Astrocyte (in vitro differentiated cells and primary cell): ENCODE data around the gene GPR137. TPM values are rescaled to one million over a fixed set of nuclear protein-coding genes. Genes with fewer than 3 reads are reported as not detected.
"Not testable (repeated sequence)": the region's sequence is repeated elsewhere in the genome, so short reads cannot be mapped to it uniquely, and the experiment has no call there.

Experiments
- DNase-seq: peaks from one replicate; pipeline ENCODE4 v3.0.0-alpha.2; 2010; ENCODE audit warnings: low read depth
- FAIRE-seq: peaks from 2 replicates; lab custom pipeline; 2011; peaks lifted over from hg19 to GRCh38; lab: Jason Lieb, UNC
- H2AFZ ChIP-seq: 2 replicates; pipeline ENCODE4 v1.6.0; 2012; ENCODE audit warnings: low read depth, low read length, inconsistent platforms
- H3K27ac ChIP-seq: 2 replicates; pipeline ENCODE4 v1.5.1; 2011; ENCODE audit warnings: low read depth, low read length, inconsistent platforms
- H3K27me3 ChIP-seq: 2 replicates; pipeline ENCODE4 v1.6.0; 2011; ENCODE audit warnings: low read length, inconsistent platforms; ENCODE audit not compliant: insufficient read depth
- H3K36me3 ChIP-seq: 2 replicates; pipeline ENCODE4 v1.5.1; 2011; ENCODE audit warnings: low read length, inconsistent platforms; ENCODE audit not compliant: insufficient read depth
- H3K4me1 ChIP-seq: 2 replicates; pipeline ENCODE4 v1.5.1; 2011; ENCODE audit warnings: low read length, inconsistent platforms; ENCODE audit not compliant: insufficient read depth
- H3K4me2 ChIP-seq: 2 replicates; pipeline ENCODE4 v1.6.0; 2012; ENCODE audit warnings: low read length, inconsistent platforms
- H3K4me3 ChIP-seq: 2 replicates; pipeline ENCODE4 v1.5.1; 2011; ENCODE audit warnings: low read depth, mild to moderate bottlenecking, low read length, inconsistent platforms; ENCODE audit not compliant: insufficient read depth
- H3K79me2 ChIP-seq: 2 replicates; pipeline ENCODE4 v1.6.0; 2012; ENCODE audit warnings: mild to moderate bottlenecking, low read length, inconsistent platforms; ENCODE audit not compliant: insufficient read depth
- H3K9ac ChIP-seq: 2 replicates; pipeline ENCODE4 v1.6.0; 2012; ENCODE audit warnings: mild to moderate bottlenecking, low read length, inconsistent platforms
- H3K9me3 ChIP-seq: 2 replicates; pipeline ENCODE4 v1.5.1; 2012; ENCODE audit warnings: low read depth, mild to moderate bottlenecking, low read length, inconsistent platforms; ENCODE audit not compliant: insufficient read depth
- H4K20me1 ChIP-seq: 2 replicates; pipeline ENCODE4 v1.6.0; 2012; ENCODE audit warnings: low read length, inconsistent platforms; ENCODE audit not compliant: insufficient read depth
- H3K27ac Mint-ChIP-seq: one replicate; pipeline ENCODE4 v1.8.0; 2021; ENCODE audit warnings: mild to moderate bottlenecking, mixed read lengths; ENCODE audit not compliant: unreplicated experiment
- H3K27me3 Mint-ChIP-seq: one replicate; pipeline ENCODE4 v1.8.0; 2021; ENCODE audit warnings: low read depth, mixed read lengths; ENCODE audit not compliant: unreplicated experiment
- H3K36me3 Mint-ChIP-seq: one replicate; pipeline ENCODE4 v1.8.0; 2021; ENCODE audit warnings: low read depth, mixed read lengths; ENCODE audit not compliant: unreplicated experiment
- H3K4me1 Mint-ChIP-seq: one replicate; pipeline ENCODE4 v1.8.0; 2021; ENCODE audit warnings: low read depth, mixed read lengths; ENCODE audit not compliant: unreplicated experiment
- H3K4me3 Mint-ChIP-seq: one replicate; pipeline ENCODE4 v1.8.0; 2021; ENCODE audit warnings: mild to moderate bottlenecking, moderate library complexity, mixed read lengths; ENCODE audit not compliant: unreplicated experiment
- H3K9me3 Mint-ChIP-seq: one replicate; pipeline ENCODE4 v1.8.0; 2021; ENCODE audit warnings: mild to moderate bottlenecking, mixed read lengths; ENCODE audit not compliant: unreplicated experiment
- EZH2 ChIP-seq: IDR thresholded peaks from 2 replicates; pipeline ENCODE4 v1.6.1; 2012; ENCODE audit warnings: mild to moderate bottlenecking, low read length, inconsistent platforms; ENCODE audit not compliant: insufficient read depth
- total RNA-seq: library from RNA; stranded (reverse); gene quantifications from 2 replicates; pipeline ENCODE4 v1.2.1, GENCODE V29; 2021
- TF ChIP-seq, protein P1 (sequence below): IDR thresholded peaks from 2 replicates; pipeline ENCODE4 v1.5.1; 2011; ENCODE audit warnings: low read depth, mild to moderate bottlenecking, inconsistent platforms, low read length, moderate library complexity; ENCODE audit not compliant: insufficient read depth

The GPR137 gene
- total RNA-seq, 1 donor from 2014 or later, result 46.8 TPM

GRCh38 chr11:64306876-64307622 lies 21.4 kb downstream of the GPR137 start:
- Histone ChIP-seq H2AFZ (no peak overlapping the region), H4K20me1 (peaks cover 6% of the 10 kb centered on the region), H3K79me2 (peaks cover 24% of the 10 kb centered on the region), H3K4me3 (no peak overlapping the region), H3K27me3 (no peaks in the 10 kb centered on the region), H3K4me2 (peak overlapping the region; percentile 95), H3K36me3 (no peaks in the 10 kb centered on the region), H3K9me3 (no peaks in the 10 kb centered on the region), H3K9ac (no peak overlapping the region), H3K4me1 (peaks cover 12% of the 10 kb centered on the region), H3K27ac (no peak overlapping the region)
- Mint-ChIP-seq H3K4me3 (peak overlapping the region; percentile 94), H3K27ac (no peak overlapping the region), H3K27me3 (no peaks in the 10 kb centered on the region), H3K9me3 (no peaks in the 10 kb centered on the region), H3K4me1 (peaks cover 2% of the 10 kb centered on the region), H3K36me3 (no peaks in the 10 kb centered on the region)
- DNase-seq (no peak), FAIRE-seq (no peak)
- TF ChIP-seq, protein P1, sequence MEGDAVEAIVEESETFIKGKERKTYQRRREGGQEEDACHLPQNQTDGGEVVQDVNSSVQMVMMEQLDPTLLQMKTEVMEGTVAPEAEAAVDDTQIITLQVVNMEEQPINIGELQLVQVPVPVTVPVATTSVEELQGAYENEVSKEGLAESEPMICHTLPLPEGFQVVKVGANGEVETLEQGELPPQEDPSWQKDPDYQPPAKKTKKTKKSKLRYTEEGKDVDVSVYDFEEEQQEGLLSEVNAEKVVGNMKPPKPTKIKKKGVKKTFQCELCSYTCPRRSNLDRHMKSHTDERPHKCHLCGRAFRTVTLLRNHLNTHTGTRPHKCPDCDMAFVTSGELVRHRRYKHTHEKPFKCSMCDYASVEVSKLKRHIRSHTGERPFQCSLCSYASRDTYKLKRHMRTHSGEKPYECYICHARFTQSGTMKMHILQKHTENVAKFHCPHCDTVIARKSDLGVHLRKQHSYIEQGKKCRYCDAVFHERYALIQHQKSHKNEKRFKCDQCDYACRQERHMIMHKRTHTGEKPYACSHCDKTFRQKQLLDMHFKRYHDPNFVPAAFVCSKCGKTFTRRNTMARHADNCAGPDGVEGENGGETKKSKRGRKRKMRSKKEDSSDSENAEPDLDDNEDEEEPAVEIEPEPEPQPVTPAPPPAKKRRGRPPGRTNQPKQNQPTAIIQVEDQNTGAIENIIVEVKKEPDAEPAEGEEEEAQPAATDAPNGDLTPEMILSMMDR, result no peak
- TF ChIP-seq EZH2, result no peak

DNA sequence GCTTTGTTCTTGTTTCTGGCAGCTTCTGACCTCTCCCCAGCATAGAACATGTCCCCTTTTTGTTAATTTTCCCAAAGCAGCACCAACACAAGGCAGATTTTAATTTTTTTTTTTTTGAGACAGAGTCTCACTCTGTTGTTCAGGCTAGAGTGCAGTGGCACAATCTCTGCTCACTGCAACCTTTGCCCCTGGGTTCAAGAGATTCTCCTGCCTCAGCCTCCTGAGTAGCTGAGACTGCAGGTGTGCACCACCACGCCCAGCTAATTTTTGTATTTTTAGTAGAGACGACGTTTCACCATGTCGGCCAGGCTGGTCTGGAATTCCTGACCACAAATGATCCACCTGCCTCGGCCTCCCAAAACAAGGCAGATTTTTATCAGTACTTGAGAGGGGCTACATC lies 22.1 kb downstream of the GPR137 start:
- H3K4me3 Mint-ChIP-seq, result peak overlapping the region; percentile 79
- not testable (repeated sequence) for H2AFZ ChIP-seq, H3K4me1 Mint-ChIP-seq, H3K36me3 Mint-ChIP-seq, H3K27me3 Mint-ChIP-seq, H3K36me3 ChIP-seq, H3K27me3 ChIP-seq, H3K4me2 ChIP-seq, H3K4me3 ChIP-seq, H3K9me3 Mint-ChIP-seq, H3K9me3 ChIP-seq, H4K20me1 ChIP-seq, H3K9ac ChIP-seq, FAIRE-seq, H3K27ac ChIP-seq, DNase-seq, H3K27ac Mint-ChIP-seq
- H3K4me1 ChIP-seq, result peaks cover 12% of the 10 kb centered on the region
- peaks cover 24% of the 10 kb centered on the region for H3K79me2 ChIP-seq

- Mint-ChIP-seq H3K36me3 (peaks cover 11% of the 10 kb centered on the region), H3K9me3 (no peaks in the 10 kb centered on the region), H3K27me3 (no peaks in the 10 kb centered on the region), H3K4me1 (peaks cover 9% of the 10 kb centered on the region), H3K27ac (peak overlapping the region; percentile 91), H3K4me3 (peak overlapping the region; percentile 61)
- Histone ChIP-seq H3K4me2 (no peak overlapping the region), H3K79me2 (peaks cover 23% of the 10 kb centered on the region), H4K20me1 (no peaks in the 10 kb centered on the region), H3K9ac (no peak overlapping the region), H3K4me1 (no peaks in the 10 kb centered on the region), H3K36me3 (no peaks in the 10 kb centered on the region), H2AFZ (no peak overlapping the region), H3K27ac (no peak overlapping the region), H3K27me3 (no peaks in the 10 kb centered on the region), H3K4me3 (no peak overlapping the region), H3K9me3 (no peaks in the 10 kb centered on the region)
- TF ChIP-seq, protein P1, result no peak
- TF ChIP-seq EZH2, result no peak
- FAIRE-seq (no peak), DNase-seq (no peak)
These were observed 27.3 kb downstream of the GPR137 start for GRCh38 chr11:64312947-64313346.
